NK-92 treated with Interleukin-12 subunit alpha and Interleukin-12 subunit beta, amount 100 ng/mL, for 24 hours (cell line): ENCODE measurements around the gene GOLGA6D.
"Not testable (repeated sequence)": the region's sequence is repeated elsewhere in the genome, so short reads cannot be mapped to it uniquely, and the experiment has no call there.

ENCODE experiments used
- DNase-seq: peaks from one replicate; lab custom pipeline; 2025; lab: John Stamatoyannopoulos, UW

GOLGA6D gene

GRCh38 chr15:75282572-75282971, at the start of gene GOLGA6D:
Gene GOLGA6D, plus strand, starts transcription at chr15:75282835. Its CDS starts 41 bp downstream, at chr15:75282876.
- DNase-seq, result not testable (repeated sequence)

DNA sequence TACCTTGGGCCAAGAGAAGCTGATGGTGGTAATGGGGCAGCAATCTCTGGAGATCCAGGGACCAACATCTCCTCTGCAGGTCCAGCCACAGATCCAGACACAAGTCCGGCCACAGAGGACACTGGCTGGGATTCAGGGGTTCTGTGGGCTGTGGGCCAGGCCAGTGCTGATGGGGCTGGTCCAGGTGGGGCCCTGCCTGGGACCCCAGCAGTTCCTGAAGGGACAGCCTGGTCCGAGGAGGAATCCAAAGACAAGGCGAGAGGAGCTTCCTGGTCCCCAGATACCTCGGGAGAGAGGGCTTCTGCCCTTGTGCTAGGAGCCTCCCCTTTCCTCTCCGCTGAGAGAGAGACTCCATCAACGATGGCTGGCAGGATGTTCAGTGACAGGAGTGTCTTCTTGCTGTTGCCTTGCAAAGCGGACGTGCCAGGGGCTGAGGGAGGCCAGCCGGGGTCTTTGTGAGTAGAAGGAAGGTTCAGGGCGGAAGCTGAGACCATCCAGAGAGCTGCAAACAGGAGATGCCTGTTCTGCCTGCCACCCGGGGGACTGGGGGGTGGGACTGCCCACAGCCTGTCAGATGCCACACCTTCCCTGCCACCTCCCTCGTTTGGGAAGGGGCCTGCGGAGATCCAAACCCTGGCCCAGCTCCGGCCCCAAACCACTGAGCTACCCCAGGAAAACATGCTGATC, 49.0 kb upstream of the GOLGA6D start:
- no peak for DNase-seq

DNA sequence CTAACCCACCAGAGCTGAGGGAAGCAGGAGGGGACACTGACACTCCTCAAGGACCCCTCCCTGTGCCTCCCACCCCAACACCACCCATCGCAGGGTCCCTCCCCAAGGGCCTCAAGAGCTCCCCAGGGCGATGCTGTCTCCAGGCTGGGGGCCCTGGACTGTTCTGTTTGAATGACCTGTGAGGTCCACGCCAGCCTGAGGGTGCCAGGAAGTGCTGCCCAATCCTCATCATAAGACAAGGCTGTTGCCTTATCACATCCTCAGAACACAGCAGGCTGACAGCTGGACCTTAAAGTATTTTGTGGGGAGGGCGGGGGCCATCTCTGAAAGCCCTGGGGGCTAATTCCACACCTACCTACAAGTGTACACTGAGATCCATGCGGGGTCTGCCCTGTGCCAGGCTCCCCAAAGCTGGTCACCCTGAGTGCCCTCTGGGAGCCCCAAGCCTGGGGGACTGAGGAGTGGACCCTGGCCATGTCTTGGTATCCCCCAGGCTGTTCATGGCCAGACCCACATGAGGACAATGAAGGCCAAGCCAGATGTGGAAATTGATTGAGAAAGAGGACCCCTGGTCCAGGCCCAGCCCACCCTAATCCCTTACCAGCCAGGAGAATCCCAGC, 48.3 kb upstream of the GOLGA6D start:
- DNase-seq, result no peak

DNA sequence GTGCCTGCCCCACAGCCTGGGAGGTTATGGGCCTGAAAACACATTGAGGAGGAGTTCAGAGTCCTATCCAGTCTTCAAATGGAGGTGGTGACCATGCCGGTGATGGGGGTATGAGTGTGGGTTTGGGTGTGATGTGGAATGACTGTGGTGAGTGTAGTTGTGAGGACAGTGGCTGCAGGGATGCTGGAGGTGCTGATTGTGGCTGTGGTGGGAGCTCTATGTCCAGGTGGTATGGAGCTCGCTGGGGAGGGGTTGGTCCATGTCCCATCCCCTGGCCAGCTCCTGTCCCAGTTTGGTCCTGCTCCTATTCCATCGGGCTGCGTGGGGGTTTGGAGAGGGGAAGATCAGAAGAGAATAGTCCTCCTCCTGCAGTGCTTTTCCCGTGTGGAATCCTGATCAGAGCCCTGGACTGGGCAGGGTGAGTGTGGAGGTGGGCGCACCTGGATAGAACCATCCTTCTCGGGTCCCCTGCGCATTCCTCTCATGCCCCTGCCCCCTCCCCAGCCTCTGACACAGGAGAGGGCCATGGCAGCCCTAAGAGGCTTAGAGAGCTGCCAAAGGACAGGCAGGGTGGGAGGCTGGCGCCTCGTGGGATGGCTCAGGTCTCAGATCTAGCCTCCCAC, 47.5 kb upstream of the GOLGA6D start:
- no peak for DNase-seq

DNA sequence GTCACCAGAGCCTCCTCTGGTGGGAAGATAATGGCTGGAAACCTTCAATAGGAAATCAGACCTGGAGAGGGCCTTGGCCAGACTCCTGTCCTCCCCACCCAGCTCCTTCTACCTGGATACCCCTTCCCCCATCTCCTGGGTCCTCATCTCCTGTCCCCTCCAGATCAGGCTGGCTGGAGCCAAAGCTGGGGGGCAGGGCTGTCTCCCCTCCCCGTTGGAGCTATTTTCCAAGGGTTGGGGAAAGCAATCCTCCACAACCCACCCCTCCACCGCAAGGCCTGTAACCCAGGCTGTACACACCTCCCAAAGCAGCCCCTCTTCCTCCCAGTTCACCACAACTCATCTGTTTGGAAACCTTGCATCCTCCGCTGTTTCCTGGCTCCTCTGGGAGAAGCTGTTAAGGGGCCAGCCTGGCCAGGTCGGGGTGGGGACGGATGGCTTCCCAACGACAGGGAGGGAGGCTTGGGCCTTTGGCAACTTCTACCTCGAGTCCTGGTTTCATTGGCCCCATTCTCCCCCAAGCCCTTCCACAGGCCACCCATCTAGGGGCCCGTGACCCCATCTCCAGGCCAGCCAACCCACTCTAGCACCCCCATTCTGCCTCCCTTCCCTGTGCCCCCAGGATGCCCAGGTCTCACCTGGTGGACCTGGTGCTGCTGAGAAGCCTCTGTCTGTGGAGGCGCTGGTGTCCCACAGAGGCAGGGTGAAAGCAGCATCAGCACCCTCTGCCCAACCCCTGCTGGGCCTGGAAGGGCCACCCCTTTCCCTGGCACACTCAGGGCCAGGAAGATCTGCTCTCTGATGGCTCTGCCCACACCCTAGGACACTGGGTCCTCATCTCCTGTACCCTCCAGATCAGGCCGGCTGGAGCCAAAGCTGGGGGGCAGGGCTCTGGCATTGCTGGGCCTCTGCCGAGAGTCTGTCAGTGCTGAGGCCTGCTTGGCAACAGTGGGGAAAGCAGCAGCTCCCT, 46.6 kb upstream of the GOLGA6D start:
- DNase-seq, result no peak

- no peak for DNase-seq
These were observed 45.2 kb upstream of the GOLGA6D start for GRCh38 chr15:75237316-75237982.

DNA sequence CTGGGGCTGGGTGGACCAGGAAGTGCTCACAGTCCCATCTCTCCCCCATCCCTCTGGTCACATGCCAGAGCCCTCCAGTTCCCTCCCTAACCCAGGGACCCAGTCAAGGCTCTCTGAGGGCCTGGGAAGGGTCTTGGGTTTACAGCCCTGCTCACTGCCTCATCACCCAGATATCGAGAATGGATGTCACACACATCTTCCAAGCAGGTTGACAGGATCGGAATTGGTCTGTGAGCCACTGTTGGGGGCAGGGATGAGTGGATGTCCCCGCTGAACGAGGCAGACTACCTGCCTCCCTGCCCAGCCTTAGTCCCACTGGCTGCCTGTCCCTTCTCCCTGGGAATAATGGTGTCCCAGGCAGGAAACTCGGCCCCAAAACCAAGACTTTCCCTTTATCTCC, 44.5 kb upstream of the GOLGA6D start:
- DNase-seq, result no peak

GRCh38 chr15:75245741-75246140, 36.9 kb upstream of the GOLGA6D start:
- DNase-seq, result not testable (repeated sequence)

DNA sequence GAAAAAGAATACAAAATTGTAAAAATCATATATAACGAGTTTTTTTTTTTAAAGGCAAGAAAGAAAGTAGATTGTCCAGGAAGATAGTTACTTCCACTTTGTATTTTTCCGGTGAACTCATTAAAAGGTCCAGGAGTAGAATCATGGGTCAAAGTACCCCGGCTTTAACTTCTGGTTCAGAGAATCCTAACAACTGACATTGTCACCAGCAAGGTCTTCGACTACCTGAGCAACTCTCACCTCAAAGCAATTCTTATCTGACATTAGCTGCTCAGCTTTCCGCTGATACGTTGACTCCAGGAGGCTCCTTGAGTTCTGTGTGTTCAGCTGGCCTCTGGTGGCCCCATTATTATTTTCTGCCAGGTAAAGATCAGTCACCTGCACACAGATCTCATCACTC, 33.6 kb upstream of the GOLGA6D start:
- DNase-seq, result not testable (repeated sequence)

DNA sequence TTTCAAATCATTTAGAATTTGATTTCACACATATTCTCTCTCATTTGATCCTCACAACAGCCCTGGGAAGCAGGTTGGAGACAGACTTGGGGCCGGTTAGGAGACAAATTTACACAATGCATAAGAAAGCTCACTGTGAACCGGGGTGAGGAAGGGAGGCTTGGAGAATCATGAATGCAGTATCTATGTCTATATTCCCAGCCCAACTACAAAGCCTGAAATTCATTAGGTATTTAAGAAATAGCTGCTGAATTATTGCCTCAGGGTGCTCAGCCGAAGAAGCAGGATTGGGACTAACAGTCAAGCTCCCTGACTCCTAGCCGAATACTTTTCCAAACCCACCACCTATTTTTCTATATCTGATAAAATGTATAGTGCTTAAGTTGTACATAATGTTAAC, 32.9 kb upstream of the GOLGA6D start:
- DNase-seq, result no peak

DNA sequence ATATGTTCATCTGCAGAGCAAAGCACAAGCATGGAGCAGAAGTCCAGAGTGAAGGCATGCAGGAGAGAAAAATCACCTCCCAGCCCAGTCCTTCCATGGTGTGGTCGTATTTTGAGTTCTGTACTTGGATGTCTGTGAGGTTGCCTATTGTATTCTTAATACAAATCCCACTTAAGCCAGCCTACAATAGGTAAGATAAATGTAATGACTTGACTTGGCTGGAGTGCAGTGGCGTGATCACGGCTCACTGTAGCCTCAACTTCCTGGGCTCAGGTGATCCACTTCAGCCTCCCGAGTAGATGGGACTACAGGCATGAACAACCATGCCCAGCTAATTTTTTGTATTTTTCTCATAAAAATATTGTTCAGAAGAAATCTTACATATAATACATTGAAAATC, 31.3 kb upstream of the GOLGA6D start:
- not testable (repeated sequence) for DNase-seq

DNA sequence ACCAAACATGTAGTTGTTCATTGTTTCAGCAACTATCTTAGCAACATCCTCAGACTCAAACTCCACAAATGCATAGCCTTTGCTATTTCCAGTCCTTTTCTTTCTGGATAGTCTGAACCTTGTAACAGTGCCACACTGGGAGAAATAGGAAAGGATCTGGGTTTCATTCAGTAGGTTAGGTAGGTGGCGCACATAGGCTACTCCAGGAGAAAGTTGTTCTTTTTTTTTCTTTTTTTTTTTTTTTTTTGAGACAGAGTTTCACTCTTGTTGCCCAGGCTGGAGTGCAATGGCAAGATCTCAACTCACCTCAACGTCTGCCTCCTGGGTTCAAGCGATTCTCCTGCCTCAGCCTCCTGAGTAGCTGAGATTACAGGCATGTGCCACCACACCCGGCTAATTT, 30.4 kb upstream of the GOLGA6D start:
- DNase-seq, result not testable (repeated sequence)

DNA sequence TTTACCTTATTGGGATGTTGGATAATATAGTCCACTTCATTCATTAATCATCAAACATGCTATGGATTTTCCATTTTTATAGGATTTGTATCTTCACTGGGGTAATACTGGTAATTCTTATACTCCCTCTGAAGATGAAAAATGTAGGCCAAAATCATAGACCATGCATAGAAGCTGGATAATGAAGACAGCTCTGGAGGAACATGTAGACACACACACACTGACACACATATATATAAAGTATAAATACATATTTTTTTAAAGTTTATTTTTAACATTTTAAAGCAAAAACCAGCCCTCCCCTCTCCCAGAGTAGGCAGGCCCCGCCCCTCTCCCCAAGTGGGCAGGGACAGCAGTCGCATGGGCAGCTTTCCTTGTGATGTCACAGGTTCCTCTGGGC, 24.6 kb upstream of the GOLGA6D start, which contains the start of gene GOLGA6C:
Gene GOLGA6C (plus strand): TSS at position 301 of the 400 bp plus-strand sequence. CDS start 265 bp downstream, outside the sequence.
- not testable (repeated sequence) for DNase-seq

DNA sequence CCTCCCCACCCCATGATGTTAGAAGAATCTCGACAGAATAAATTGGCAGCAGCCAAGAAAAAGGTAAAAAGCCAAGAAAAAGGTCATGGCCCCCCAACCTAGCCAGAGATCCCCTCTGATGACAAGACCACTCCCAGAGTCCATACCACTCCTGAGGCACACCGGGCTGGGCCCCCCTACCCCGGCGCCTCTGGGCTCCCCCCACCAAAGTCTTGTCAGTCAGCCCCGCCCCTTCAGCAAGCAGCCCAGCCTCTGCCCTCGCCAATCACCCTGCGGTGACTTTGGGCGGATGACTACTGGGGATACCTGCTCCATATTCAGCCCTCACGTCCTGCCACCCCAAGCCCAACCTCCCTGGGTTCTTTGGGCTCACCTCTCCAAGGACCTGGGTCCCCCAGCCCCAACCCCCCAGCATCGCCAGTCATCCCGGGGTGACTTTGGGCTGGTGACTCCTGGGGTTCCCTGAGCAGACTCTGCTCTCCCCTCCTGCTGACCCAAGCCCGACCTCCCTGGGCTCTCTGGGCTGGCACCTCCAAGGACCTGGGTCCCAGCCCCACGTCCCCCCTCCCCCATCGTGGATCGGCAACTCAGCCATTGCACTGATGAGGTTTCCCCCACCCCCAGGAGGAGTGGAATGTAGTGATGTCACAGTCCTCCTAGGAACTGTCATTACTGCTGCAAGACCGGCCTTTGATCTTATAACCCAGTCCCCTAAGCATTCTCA, 23.9 kb upstream of the GOLGA6D start:
- DNase-seq, result not testable (repeated sequence)

GRCh38 chr15:75259873-75260272, 22.8 kb upstream of the GOLGA6D start:
- DNase-seq, result not testable (repeated sequence)

DNA sequence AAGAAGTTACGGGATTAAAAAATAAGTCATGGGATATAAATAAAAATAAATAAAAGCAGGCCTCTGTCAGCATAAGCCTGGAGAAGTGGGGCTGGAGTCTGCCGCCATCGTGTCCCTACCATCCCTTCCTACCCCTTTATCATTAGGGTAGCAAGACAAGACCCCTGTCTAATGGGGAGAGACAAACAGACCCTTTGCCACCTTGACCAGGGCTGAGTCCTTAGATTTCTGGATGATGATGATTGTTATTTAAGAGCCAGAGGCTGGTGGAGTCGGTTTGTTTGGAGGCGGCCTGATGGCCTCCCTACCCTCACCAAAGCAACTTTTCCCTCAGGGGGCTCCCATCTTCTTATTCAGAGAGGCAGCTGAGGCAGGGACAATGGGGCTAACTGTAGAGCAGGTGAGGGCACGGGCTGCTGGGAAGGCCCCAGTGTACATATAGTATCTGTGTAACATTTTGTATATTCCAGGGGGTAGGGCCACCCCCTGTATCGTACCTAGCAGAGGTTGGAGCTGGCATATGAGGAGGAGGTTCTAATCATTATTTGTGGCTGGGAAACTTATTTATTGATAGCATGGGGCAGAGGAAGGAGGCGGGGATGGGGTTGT, 8.8 kb upstream of the GOLGA6D start:
- DNase-seq, result not testable (repeated sequence)

GRCh38 chr15:75274509-75275107, 8.0 kb upstream of the GOLGA6D start:
- DNase-seq, result not testable (repeated sequence)

DNA sequence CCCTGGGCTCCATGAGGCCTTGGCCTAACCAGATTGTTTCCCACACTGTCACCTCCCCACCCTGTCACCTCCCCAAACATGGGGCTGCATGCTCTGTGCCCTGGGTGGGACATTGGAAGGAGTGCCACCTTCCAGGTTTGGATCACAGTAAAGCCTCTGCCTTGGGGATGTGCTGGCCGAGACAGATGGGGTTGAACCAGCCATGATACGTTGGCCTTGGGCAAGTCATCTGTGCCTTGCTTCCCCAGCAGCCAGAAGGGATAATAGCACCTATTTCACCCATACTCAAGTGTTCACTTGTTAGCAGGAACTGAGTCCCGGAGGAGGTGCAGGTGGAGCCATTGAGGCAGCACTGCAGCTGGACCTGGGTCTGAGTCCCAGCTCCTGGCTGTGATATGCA, 7.0 kb upstream of the GOLGA6D start:
- not testable (repeated sequence) for DNase-seq

GRCh38 chr15:75278497-75278896, 4.1 kb upstream of the GOLGA6D start:
- not testable (repeated sequence) for DNase-seq

GRCh38 chr15:75284152-75284551, 1.5 kb downstream of the GOLGA6D start:
- DNase-seq, result not testable (repeated sequence)
